Astrocyte (in vitro differentiated cells and primary cell): ENCODE data around the gene GPR158. TPM values are rescaled to one million over a fixed set of nuclear protein-coding genes. Genes with fewer than 3 reads are reported as not detected.
"Not testable (repeated sequence)": the region's sequence is repeated elsewhere in the genome, so short reads cannot be mapped to it uniquely, and the experiment has no call there.

Experiments used
- DNase-seq: peaks from one replicate; pipeline ENCODE4 v3.0.0-alpha.2; 2010; ENCODE audit warnings: low read depth
- FAIRE-seq: peaks from 2 replicates; lab custom pipeline; 2011; peaks lifted over from hg19 to GRCh38; lab: Jason Lieb, UNC
- H2AFZ ChIP-seq: 2 replicates; pipeline ENCODE4 v1.6.0; 2012; ENCODE audit warnings: low read depth, low read length, inconsistent platforms
- H3K27ac ChIP-seq: 2 replicates; pipeline ENCODE4 v1.5.1; 2011; ENCODE audit warnings: low read depth, low read length, inconsistent platforms
- H3K27me3 ChIP-seq: 2 replicates; pipeline ENCODE4 v1.6.0; 2011; ENCODE audit warnings: low read length, inconsistent platforms; ENCODE audit not compliant: insufficient read depth
- H3K36me3 ChIP-seq: 2 replicates; pipeline ENCODE4 v1.5.1; 2011; ENCODE audit warnings: low read length, inconsistent platforms; ENCODE audit not compliant: insufficient read depth
- H3K4me1 ChIP-seq: 2 replicates; pipeline ENCODE4 v1.5.1; 2011; ENCODE audit warnings: low read length, inconsistent platforms; ENCODE audit not compliant: insufficient read depth
- H3K4me2 ChIP-seq: 2 replicates; pipeline ENCODE4 v1.6.0; 2012; ENCODE audit warnings: low read length, inconsistent platforms
- H3K4me3 ChIP-seq: 2 replicates; pipeline ENCODE4 v1.5.1; 2011; ENCODE audit warnings: low read depth, mild to moderate bottlenecking, low read length, inconsistent platforms; ENCODE audit not compliant: insufficient read depth
- H3K79me2 ChIP-seq: 2 replicates; pipeline ENCODE4 v1.6.0; 2012; ENCODE audit warnings: mild to moderate bottlenecking, low read length, inconsistent platforms; ENCODE audit not compliant: insufficient read depth
- H3K9ac ChIP-seq: 2 replicates; pipeline ENCODE4 v1.6.0; 2012; ENCODE audit warnings: mild to moderate bottlenecking, low read length, inconsistent platforms
- H3K9me3 ChIP-seq: 2 replicates; pipeline ENCODE4 v1.5.1; 2012; ENCODE audit warnings: low read depth, mild to moderate bottlenecking, low read length, inconsistent platforms; ENCODE audit not compliant: insufficient read depth
- H4K20me1 ChIP-seq: 2 replicates; pipeline ENCODE4 v1.6.0; 2012; ENCODE audit warnings: low read length, inconsistent platforms; ENCODE audit not compliant: insufficient read depth
- H3K27ac Mint-ChIP-seq: one replicate; pipeline ENCODE4 v1.8.0; 2021; ENCODE audit warnings: mild to moderate bottlenecking, mixed read lengths; ENCODE audit not compliant: unreplicated experiment
- H3K27me3 Mint-ChIP-seq: one replicate; pipeline ENCODE4 v1.8.0; 2021; ENCODE audit warnings: low read depth, mixed read lengths; ENCODE audit not compliant: unreplicated experiment
- H3K36me3 Mint-ChIP-seq: one replicate; pipeline ENCODE4 v1.8.0; 2021; ENCODE audit warnings: low read depth, mixed read lengths; ENCODE audit not compliant: unreplicated experiment
- H3K4me1 Mint-ChIP-seq: one replicate; pipeline ENCODE4 v1.8.0; 2021; ENCODE audit warnings: low read depth, mixed read lengths; ENCODE audit not compliant: unreplicated experiment
- H3K4me3 Mint-ChIP-seq: one replicate; pipeline ENCODE4 v1.8.0; 2021; ENCODE audit warnings: mild to moderate bottlenecking, moderate library complexity, mixed read lengths; ENCODE audit not compliant: unreplicated experiment
- H3K9me3 Mint-ChIP-seq: one replicate; pipeline ENCODE4 v1.8.0; 2021; ENCODE audit warnings: mild to moderate bottlenecking, mixed read lengths; ENCODE audit not compliant: unreplicated experiment
- EZH2 ChIP-seq: IDR thresholded peaks from 2 replicates; pipeline ENCODE4 v1.6.1; 2012; ENCODE audit warnings: mild to moderate bottlenecking, low read length, inconsistent platforms; ENCODE audit not compliant: insufficient read depth
- total RNA-seq: library from RNA; stranded (reverse); gene quantifications from 2 replicates; pipeline ENCODE4 v1.2.1, GENCODE V29; 2021
- TF ChIP-seq, protein P1 (sequence below): IDR thresholded peaks from 2 replicates; pipeline ENCODE4 v1.5.1; 2011; ENCODE audit warnings: low read depth, mild to moderate bottlenecking, inconsistent platforms, low read length, moderate library complexity; ENCODE audit not compliant: insufficient read depth

Gene GPR158
- total RNA-seq, 1 donor from 2014 or later, result 0.27 TPM

DNA sequence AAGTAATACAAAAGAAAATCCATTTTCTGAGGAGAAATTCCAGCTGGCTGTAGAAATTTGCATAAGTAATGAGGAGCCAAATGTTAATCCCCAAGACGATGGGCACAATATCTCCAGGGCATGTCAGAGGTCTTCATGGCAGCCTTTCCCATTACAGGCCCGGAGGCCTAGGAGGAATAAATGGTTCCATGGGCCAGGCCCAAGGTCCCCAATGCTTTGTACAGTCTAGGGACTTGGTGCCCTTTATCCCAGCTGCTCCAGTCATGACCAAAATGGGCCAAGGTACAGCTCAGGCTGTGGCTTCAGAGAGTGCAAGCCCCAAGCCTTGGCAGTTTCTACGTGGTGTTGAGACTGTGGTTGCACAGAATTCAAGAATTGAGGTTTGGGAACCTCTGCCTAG is 182.5 kb downstream of the GPR158 start:
- Mint-ChIP-seq H3K4me3 (no peak overlapping the region), H3K9me3 (peaks cover 22% of the 10 kb centered on the region), H3K36me3 (no peaks in the 10 kb centered on the region), H3K27me3 (no peaks in the 10 kb centered on the region), H3K4me1 (no peaks in the 10 kb centered on the region), H3K27ac (no peak overlapping the region)
- Histone ChIP-seq H3K27ac (no peak overlapping the region), H3K4me3 (no peak overlapping the region), H3K79me2 (no peaks in the 10 kb centered on the region), H3K9me3 (peaks cover 9% of the 10 kb centered on the region), H3K9ac (no peak overlapping the region), H3K27me3 (no peaks in the 10 kb centered on the region), H3K4me1 (no peaks in the 10 kb centered on the region), H3K4me2 (no peak overlapping the region), H3K36me3 (no peaks in the 10 kb centered on the region), H2AFZ (no peak overlapping the region), H4K20me1 (no peaks in the 10 kb centered on the region)
- DNase-seq (no peak), FAIRE-seq (no peak)
- TF ChIP-seq, protein P1, sequence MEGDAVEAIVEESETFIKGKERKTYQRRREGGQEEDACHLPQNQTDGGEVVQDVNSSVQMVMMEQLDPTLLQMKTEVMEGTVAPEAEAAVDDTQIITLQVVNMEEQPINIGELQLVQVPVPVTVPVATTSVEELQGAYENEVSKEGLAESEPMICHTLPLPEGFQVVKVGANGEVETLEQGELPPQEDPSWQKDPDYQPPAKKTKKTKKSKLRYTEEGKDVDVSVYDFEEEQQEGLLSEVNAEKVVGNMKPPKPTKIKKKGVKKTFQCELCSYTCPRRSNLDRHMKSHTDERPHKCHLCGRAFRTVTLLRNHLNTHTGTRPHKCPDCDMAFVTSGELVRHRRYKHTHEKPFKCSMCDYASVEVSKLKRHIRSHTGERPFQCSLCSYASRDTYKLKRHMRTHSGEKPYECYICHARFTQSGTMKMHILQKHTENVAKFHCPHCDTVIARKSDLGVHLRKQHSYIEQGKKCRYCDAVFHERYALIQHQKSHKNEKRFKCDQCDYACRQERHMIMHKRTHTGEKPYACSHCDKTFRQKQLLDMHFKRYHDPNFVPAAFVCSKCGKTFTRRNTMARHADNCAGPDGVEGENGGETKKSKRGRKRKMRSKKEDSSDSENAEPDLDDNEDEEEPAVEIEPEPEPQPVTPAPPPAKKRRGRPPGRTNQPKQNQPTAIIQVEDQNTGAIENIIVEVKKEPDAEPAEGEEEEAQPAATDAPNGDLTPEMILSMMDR, result no peak
- no peak for TF ChIP-seq EZH2

DNA sequence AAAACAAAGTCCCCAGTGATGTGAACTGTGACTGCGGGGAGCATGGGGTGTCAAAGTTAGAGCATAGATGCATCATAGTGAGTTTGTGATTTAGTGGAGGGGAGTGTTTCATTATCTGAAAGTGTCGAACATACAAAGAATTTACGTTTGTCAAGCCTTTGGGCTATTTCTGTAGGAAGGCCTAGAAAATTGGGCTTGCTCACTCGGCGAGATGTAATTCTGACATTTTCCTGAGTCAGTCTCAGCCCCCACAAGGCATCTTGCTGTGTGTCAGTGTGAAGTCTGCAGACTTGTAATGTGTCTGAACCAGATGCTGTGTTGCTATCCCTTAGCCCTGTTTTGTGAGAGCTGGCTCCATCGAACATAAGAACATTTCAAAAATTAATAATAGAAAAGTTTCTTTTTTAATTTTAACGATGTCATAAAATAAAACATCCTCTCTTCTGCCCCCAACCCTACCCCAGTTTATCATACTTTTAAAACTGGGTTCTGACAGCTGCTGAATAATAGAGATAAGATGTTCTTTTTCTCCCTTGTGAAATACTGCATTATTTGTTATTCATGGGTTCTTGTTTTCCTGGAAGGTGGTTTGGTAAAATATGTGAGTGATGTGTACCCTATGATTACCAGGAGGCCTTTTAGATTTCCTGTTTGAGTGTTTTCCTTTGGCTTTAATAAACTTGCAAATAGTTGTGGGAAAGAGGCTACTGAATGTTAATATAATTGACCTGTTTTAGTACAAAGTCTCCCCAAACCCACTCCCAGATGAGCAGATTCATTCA is 207.4 kb downstream of the GPR158 start:
- no peak overlapping the region for H3K4me2 ChIP-seq
- H3K9ac ChIP-seq, result no peak overlapping the region
- Mint-ChIP-seq H3K4me3 (no peak overlapping the region), H3K9me3 (peaks cover 7% of the 10 kb centered on the region), H3K36me3 (no peaks in the 10 kb centered on the region), H3K27ac (no peak overlapping the region), H3K27me3 (no peaks in the 10 kb centered on the region), H3K4me1 (no peaks in the 10 kb centered on the region)
- no peak for TF ChIP-seq EZH2
- TF ChIP-seq, protein P1, result no peak
- DNase-seq (no peak), FAIRE-seq (no peak)
- H3K4me1 ChIP-seq, result no peaks in the 10 kb centered on the region
- H3K79me2 ChIP-seq, result no peaks in the 10 kb centered on the region
- H3K27ac ChIP-seq, result no peak overlapping the region
- no peaks in the 10 kb centered on the region for H3K9me3 ChIP-seq
- no peaks in the 10 kb centered on the region for H3K27me3 ChIP-seq
- no peaks in the 10 kb centered on the region for H4K20me1 ChIP-seq
- no peak overlapping the region for H3K4me3 ChIP-seq
- H3K36me3 ChIP-seq, result no peaks in the 10 kb centered on the region
- H2AFZ ChIP-seq, result peak overlapping the region; percentile 46

DNA sequence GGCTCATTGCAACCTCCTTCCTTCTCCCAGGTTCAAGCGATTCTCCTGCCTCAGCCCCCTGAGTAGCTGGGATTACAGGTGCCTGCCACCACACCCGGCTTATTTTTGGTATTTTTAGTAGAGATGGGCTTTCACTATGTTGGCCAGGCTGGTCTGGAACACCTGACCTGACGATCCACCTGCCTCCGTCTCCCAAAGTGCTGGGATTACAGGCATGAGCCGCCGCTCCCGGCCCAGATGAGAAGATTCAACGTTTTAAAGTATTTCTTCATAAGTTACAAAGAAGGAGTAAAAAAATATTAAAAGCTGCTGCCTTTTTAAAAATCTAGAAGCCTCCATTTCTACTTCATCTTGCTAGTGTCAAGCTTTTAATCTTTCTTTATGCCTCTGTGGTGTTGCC is 208.1 kb downstream of the GPR158 start:
- not testable (repeated sequence) for H3K27me3 Mint-ChIP-seq, H3K36me3 Mint-ChIP-seq

More for the DNA sequence above, 208.1 kb downstream of the GPR158 start:
- not testable (repeated sequence) for H2AFZ ChIP-seq, H3K27ac Mint-ChIP-seq, H3K9me3 ChIP-seq, DNase-seq, H3K4me2 ChIP-seq, H3K36me3 ChIP-seq, H3K4me3 Mint-ChIP-seq, H3K4me3 ChIP-seq, H4K20me1 ChIP-seq, H3K27ac ChIP-seq, H3K4me1 Mint-ChIP-seq, FAIRE-seq, H3K9me3 Mint-ChIP-seq, H3K27me3 ChIP-seq, H3K79me2 ChIP-seq, H3K4me1 ChIP-seq, H3K9ac ChIP-seq
